HEK293 (cell line): Measurements from ENCODE around the gene FEZ2.

Source experiments
- CTCF ChIA-PET: fragments of 350-600 bp; formaldehyde crosslinking; extraction: SDS; loops from one replicate; lab custom pipeline; 2021; ENCODE audit warnings: antibody characterized with exemption; lab: Yijun Ruan, JAX
- POLR2A ChIA-PET: fragments of 300-600 bp; formaldehyde crosslinking; extraction: SDS; loops from one replicate; lab custom pipeline; 2020; ENCODE audit warnings: antibody characterized with exemption, inconsistent platforms; lab: Yijun Ruan, JAX
- H3K27ac ChIP-seq: fragments of 200-500 bp; sonication (Bioruptor generic); 2 replicates; pipeline ENCODE4 v1.5.1; 2014; ENCODE audit warnings: low read depth, low read length, control low read depth, inconsistent platforms; ENCODE audit errors: extremely low read depth
- H3K36me3 ChIP-seq, 2 experiments: fragments of 200-500 bp in 1 of 2; sonication (Bioruptor generic) in 1 of 2; 1 replicate in 1 of 2; 2 replicates in 1 of 2; pipeline ENCODE4 v1.5.1; 2014 to 2017; ENCODE audit warnings: inconsistent platforms in 2 of 2, low read length in 2 of 2; ENCODE audit not compliant: control insufficient read depth in 2 of 2, insufficient read depth in 1 of 2
- H3K4me1 ChIP-seq: fragments of 200-500 bp; sonication (Bioruptor generic); 2 replicates; pipeline ENCODE4 v1.5.1; 2014; ENCODE audit warnings: mild to moderate bottlenecking, low read length, inconsistent platforms; ENCODE audit not compliant: control insufficient read depth, insufficient read depth
- H3K4me3 ChIP-seq: 2 replicates; pipeline ENCODE4 v1.5.1; 2011; ENCODE audit warnings: low read depth, mild to moderate bottlenecking, control low read depth, low read length, moderate library complexity
- H3K9me3 ChIP-seq: fragments of 200-500 bp; sonication (Bioruptor generic); 2 replicates; pipeline ENCODE4 v1.5.1; 2014; ENCODE audit warnings: low read depth, low read length, inconsistent platforms; ENCODE audit not compliant: control insufficient read depth, insufficient read depth
- HIC1 ChIP-seq: fragments of 450-650 bp; formaldehyde crosslinking; IDR thresholded peaks from 2 replicates; pipeline ENCODE4 v1.5.1; 2016; ENCODE audit warnings: missing biosample characterization, missing genetic modification characterization
- KLF7 ChIP-seq: fragments of 450-650 bp; formaldehyde crosslinking; IDR thresholded peaks from 2 replicates; pipeline ENCODE4 v1.5.1; 2016; ENCODE audit warnings: missing biosample characterization, missing genetic modification characterization, borderline replicate concordance
- KLF8 ChIP-seq: fragments of 450-650 bp; formaldehyde crosslinking; IDR thresholded peaks from 2 replicates; pipeline ENCODE4 v1.5.1; 2016; ENCODE audit warnings: missing biosample characterization, missing genetic modification characterization
- OSR2 ChIP-seq: fragments of 450-650 bp; formaldehyde crosslinking; IDR thresholded peaks from 2 replicates; pipeline ENCODE4 v1.5.1; 2016; ENCODE audit warnings: missing biosample characterization, missing genetic modification characterization
- SP3 ChIP-seq: fragments of 450-650 bp; formaldehyde crosslinking; IDR thresholded peaks from 2 replicates; pipeline ENCODE4 v1.5.1; 2016; ENCODE audit warnings: missing biosample characterization, missing genetic modification characterization
- TSHZ1 ChIP-seq: fragments of 450-650 bp; formaldehyde crosslinking; IDR thresholded peaks from 2 replicates; pipeline ENCODE4 v1.5.1; 2016; ENCODE audit warnings: missing biosample characterization, missing genetic modification characterization, borderline replicate concordance
- ZNF18 ChIP-seq: fragments of 450-650 bp; formaldehyde crosslinking; IDR thresholded peaks from 2 replicates; pipeline ENCODE4 v1.5.1; 2016; ENCODE audit warnings: missing biosample characterization, missing genetic modification characterization
- ZNF324 ChIP-seq: fragments of 450-650 bp; formaldehyde crosslinking; IDR thresholded peaks from 2 replicates; pipeline ENCODE4 v1.5.1; 2016; ENCODE audit warnings: missing biosample characterization, missing genetic modification characterization
- ZNF37A ChIP-seq: fragments of 450-650 bp; IDR thresholded peaks from 2 replicates; pipeline ENCODE4 v1.5.1; 2018; ENCODE audit warnings: missing biosample characterization, missing genetic modification characterization
- ZNF433 ChIP-seq: fragments of 450-650 bp; formaldehyde crosslinking; IDR thresholded peaks from 2 replicates; pipeline ENCODE4 v1.5.1; 2016; ENCODE audit warnings: missing biosample characterization, missing genetic modification characterization, low read depth
- ZNF560 ChIP-seq: fragments of 450-650 bp; formaldehyde crosslinking; IDR thresholded peaks from 2 replicates; pipeline ENCODE4 v1.5.1; 2017; ENCODE audit warnings: missing biosample characterization, missing genetic modification characterization, borderline replicate concordance
- ZNF571 ChIP-seq: fragments of 450-650 bp; formaldehyde crosslinking; IDR thresholded peaks from 2 replicates; pipeline ENCODE4 v1.5.0; 2017; ENCODE audit warnings: missing biosample characterization, missing genetic modification characterization
- ZNF580 ChIP-seq: fragments of 450-650 bp; formaldehyde crosslinking; IDR thresholded peaks from 2 replicates; pipeline ENCODE4 v1.5.1; 2016; ENCODE audit warnings: missing biosample characterization, missing genetic modification characterization
- ZNF585B ChIP-seq: fragments of 450-650 bp; formaldehyde crosslinking; IDR thresholded peaks from 2 replicates; pipeline ENCODE4 v1.5.1; 2016; ENCODE audit warnings: missing biosample characterization, missing genetic modification characterization
- ZNF639 ChIP-seq: fragments of 450-650 bp; formaldehyde crosslinking; IDR thresholded peaks from 2 replicates; pipeline ENCODE4 v1.5.1; 2016; ENCODE audit warnings: missing biosample characterization, missing genetic modification characterization

The FEZ2 gene

GRCh38 chr2:36536776-36537175 is 61.2 kb downstream of the FEZ2 start:
- POLR2A ChIA-PET: no interaction called here
- CTCF ChIA-PET: interaction anchor here (2.4 kb wide), 1 partner anchor 9 kb away, joined by 9 read pairs; no protein-coding TSS in a partner anchor
- TF ChIP-seq ZNF560 (no peak), ZNF324 (tag by site-specific recombination) (no peak), KLF8 (tag by site-specific recombination) (no peak), KLF7 (tag by site-specific recombination) (no peak), TSHZ1 (no peak), ZNF571 (tag by site-specific recombination) (no peak), ZNF37A (tag by site-specific recombination) (no peak), ZNF18 (no peak), SP3 (tag by site-specific recombination) (no peak), ZNF585B (no peak), HIC1 (tag by site-specific recombination) (no peak)
- Histone ChIP-seq H3K9me3 (no peaks in the 10 kb centered on the region), H3K4me1 (no peaks in the 10 kb centered on the region), H3K36me3 (peaks cover 0 to 42% of the 10 kb centered on the region in 2 experiments; a peak in 2 of 3 replicates), H3K4me3 (no peak overlapping the region), H3K27ac (no peak overlapping the region)

- H3K4me1 ChIP-seq: no peaks in the 10 kb centered on the region
- H3K4me3 ChIP-seq: no peak overlapping the region
- POLR2A ChIA-PET: no interaction called here
- H3K36me3 ChIP-seq: peaks cover 0 to 28% of the 10 kb centered on the region in 2 experiments; a peak in 2 of 3 replicates
- H3K9me3 ChIP-seq: no peaks in the 10 kb centered on the region
- CTCF ChIA-PET: no interaction called here
- TF ChIP-seq OSR2 (tag by site-specific recombination) (no peak), ZNF639 (no peak), ZNF433 (tag by site-specific recombination) (no peak), ZNF580 (tag by site-specific recombination) (no peak)
- TF ChIP-seq, all 188 proteins: peak for 0
- H3K27ac ChIP-seq: no peak overlapping the region
Measured at GRCh38 chr2:36535099-36535498, 62.9 kb downstream of the FEZ2 start.
